Calu3 (cell line): ENCODE measurements around the gene PTPRR. TPM values are rescaled to one million over a fixed set of nuclear protein-coding genes. Genes with fewer than 3 reads are reported as not detected.

Source experiments
- Bru-seq: library from RNA; stranded (reverse); fragments of 400-500 nt; gene quantifications from one replicate; lab custom pipeline; 2021; lab: Mats Ljungman, UMichigan
- BruChase-seq, 2 experiments: library from RNA; stranded (reverse); fragments of 400-500 nt; gene quantifications; one replicate each; lab custom pipeline; 2021; lab: Mats Ljungman, UMichigan
- BruUV-seq: library from RNA; stranded (reverse); fragments of 400-500 nt; replicated peaks from 2 replicates; lab custom pipeline; 2021; lab: Mats Ljungman, UMichigan
- CTCF ChIA-PET: fragments of 300-600 bp; sonication (Branson Sonifier 250); formaldehyde crosslinking; loops from one replicate; lab custom pipeline; 2022; ENCODE audit warnings: antibody characterized with exemption; lab: Charles Lee
- DNase-seq: peaks from one replicate; pipeline ENCODE4 v3.0.0; 2022
- H3K27ac Mint-ChIP-seq: one replicate; pipeline ENCODE4 v1.8.0; 2022; ENCODE audit warnings: mixed read lengths; ENCODE audit not compliant: unreplicated experiment
- H3K27me3 Mint-ChIP-seq: one replicate; pipeline ENCODE4 v1.8.0; 2022; ENCODE audit warnings: mixed read lengths; ENCODE audit not compliant: unreplicated experiment
- H3K36me3 Mint-ChIP-seq: one replicate; pipeline ENCODE4 v1.8.0; 2022; ENCODE audit warnings: mild to moderate bottlenecking, moderate library complexity, mixed read lengths; ENCODE audit not compliant: insufficient read depth, unreplicated experiment
- H3K4me1 Mint-ChIP-seq: one replicate; pipeline ENCODE4 v1.8.0; 2022; ENCODE audit warnings: mild to moderate bottlenecking, low read depth, mixed read lengths; ENCODE audit not compliant: unreplicated experiment
- H3K4me3 Mint-ChIP-seq: one replicate; pipeline ENCODE4 v1.8.0; 2022; ENCODE audit warnings: mild to moderate bottlenecking, low read depth, moderate library complexity, mixed read lengths; ENCODE audit not compliant: unreplicated experiment
- H3K9me3 Mint-ChIP-seq: one replicate; pipeline ENCODE4 v1.8.0; 2022; ENCODE audit warnings: low read depth, mixed read lengths; ENCODE audit not compliant: unreplicated experiment
- CTCF ChIP-seq: fragments of 200-600 bp; IDR thresholded peaks from one replicate; pipeline ENCODE4 v1.8.0; 2022; ENCODE audit warnings: antibody characterized with exemption; ENCODE audit not compliant: unreplicated experiment
- intact Hi-C: fragments of 100-400 bp; cut with micrococcal nuclease; formaldehyde crosslinking; loops from one replicate; pipeline ENCODE4 v1.10.0; 2022; ENCODE audit not compliant: unreplicated experiment
- long read RNA-seq: library from polyadenylated mRNA; stranded (forward); transcript quantifications from one replicate; pipeline ENCODE4 v2.0.0, GENCODE V29; 2022
- total RNA-seq: library from RNA; stranded (reverse); gene quantifications from 2 replicates; pipeline ENCODE4 v1.2.3, GENCODE V29; 2022

The PTPRR gene
- 34.3 and 39.1 TPM in 2 replicates for total RNA-seq
- Bru-seq, nascent RNA = percentile 85 among the genes with signal in this experiment
- percentile 54 among the genes with signal in this experiment for BruChase-seq, experiment 1, labeled RNA remaining after a 6-hour chase
- BruChase-seq, experiment 2, labeled RNA remaining after a 2-hour chase = percentile 51 among the genes with signal in this experiment
- long read RNA-seq, transcript PTPRR-204 (10 exons, 2,818 nt) = major isoform, 19 of 67 reads
- long read RNA-seq, transcript PTPRR-203 (11 exons, 2,632 nt) = minor isoform, 12 of 67 reads
- long read RNA-seq, partial matches to known transcripts = 13 of 67 reads
- long read RNA-seq, other reads (novel, unspliced or antisense) = 23 of 67 reads

GRCh38 chr12:70920251-70920851, at the start of gene PTPRR:
Gene PTPRR (minus strand): TSS chr12:70920738. CDS start chr12:70920390, 348 bp downstream.
- Mint-ChIP-seq H3K27ac (no peak within 1 kb of the TSS), H3K4me1 (peaks cover 8% of the 10 kb centered on the region), H3K27me3 (peaks cover 58% of the 10 kb centered on the region), H3K36me3 (peaks cover 5% of the 10 kb centered on the region), H3K4me3 (peak within 1 kb of the TSS; percentile 69), H3K9me3 (no peaks in the 10 kb centered on the region)
- intact Hi-C loops = no loop called here
- BruUV-seq = no TSS peak
- CTCF ChIA-PET = no interaction called here
- TF ChIP-seq CTCF = no peak
- DNase-seq = peak; percentile 38

- Mint-ChIP-seq H3K4me3 (no peak overlapping the region), H3K27ac (no peak overlapping the region), H3K36me3 (no peaks in the 10 kb centered on the region), H3K9me3 (no peaks in the 10 kb centered on the region), H3K27me3 (no peaks in the 10 kb centered on the region), H3K4me1 (no peaks in the 10 kb centered on the region)
- CTCF ChIA-PET = no interaction called here
- intact Hi-C loops = no loop called here
- BruUV-seq = no TSS peak
- TF ChIP-seq CTCF = no peak
- no peak for DNase-seq
Measured at GRCh38 chr12:70966996-70967790, 46.7 kb upstream of the PTPRR start.

GRCh38 chr12:70966046-70966445, 45.5 kb upstream of the PTPRR start:
- Mint-ChIP-seq H3K36me3 (no peaks in the 10 kb centered on the region), H3K27me3 (no peaks in the 10 kb centered on the region), H3K4me3 (no peak overlapping the region), H3K4me1 (no peaks in the 10 kb centered on the region), H3K9me3 (no peaks in the 10 kb centered on the region), H3K27ac (no peak overlapping the region)
- BruUV-seq = no TSS peak
- CTCF ChIA-PET = no interaction called here
- no peak for TF ChIP-seq CTCF
- intact Hi-C loops = no loop called here
- DNase-seq = no peak

- CTCF ChIA-PET = no interaction called here
- Mint-ChIP-seq H3K27me3 (no peaks in the 10 kb centered on the region), H3K4me1 (no peaks in the 10 kb centered on the region), H3K9me3 (no peaks in the 10 kb centered on the region), H3K36me3 (no peaks in the 10 kb centered on the region), H3K27ac (no peak overlapping the region), H3K4me3 (no peak overlapping the region)
- no peak for DNase-seq
- no peak for TF ChIP-seq CTCF
- BruUV-seq = no TSS peak
- intact Hi-C loops = no loop called here
Measured at GRCh38 chr12:70964867-70965510, 44.5 kb upstream of the PTPRR start.
